ENCODE results near the gene GOLPH3. TPM values are rescaled to one million over a fixed set of nuclear protein-coding genes. Genes with fewer than 3 reads are reported as not detected.

Gene GOLPH3
- total RNA-seq, 1 experiment from 2014 or later, result 98.7 TPM

DNA sequence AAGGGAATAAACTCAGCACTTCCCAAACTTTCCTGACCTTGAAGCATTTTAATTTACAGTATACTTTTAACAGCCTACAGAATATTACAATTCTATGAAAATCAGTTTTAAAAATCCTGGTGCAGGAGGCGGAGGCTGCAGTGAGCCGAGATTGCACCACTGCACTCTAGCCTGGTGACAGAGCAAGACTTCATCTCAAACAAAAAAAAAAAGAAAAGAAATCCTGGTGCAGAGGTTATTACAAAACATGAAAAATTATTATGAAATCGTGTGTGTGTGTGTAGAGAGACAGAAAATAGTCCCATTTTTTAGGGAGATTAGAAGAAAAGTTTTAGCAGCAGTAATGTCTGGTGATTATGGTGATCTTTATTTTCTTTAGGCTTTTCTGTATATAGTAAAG is 26.9 kb downstream of the GOLPH3 start:
- H3K14ac ChIP-seq (ENCODE audit: insufficient read depth, low read length), result no peak overlapping the region
- H3K18ac ChIP-seq (ENCODE audit: insufficient read length, low read depth, low read length), result no peak overlapping the region
- H3K4ac ChIP-seq (ENCODE audit: low read depth, low read length), result no peak overlapping the region
- no peak overlapping the region for H3K56ac ChIP-seq (ENCODE audit: insufficient read length, low read depth, low read length)
- H3K4me2 ChIP-seq (ENCODE audit: insufficient read depth, insufficient read length, low read length), result no peak overlapping the region
- no peak overlapping the region for H2AFZ ChIP-seq (ENCODE audit: low read length)
- no peak for DNase-seq
- no peak overlapping the region for H2BK5ac ChIP-seq (ENCODE audit: insufficient read length, low read length)
- H3K79me2 ChIP-seq (ENCODE audit: insufficient read depth, low read length), result peaks cover 36% of the 10 kb centered on the region; the same call in 1 of the 2 replicates
- Mint-ChIP-seq H3K27me3 (ENCODE audit: low read depth) (no peaks in the 10 kb centered on the region), H3K36me3 (ENCODE audit: insufficient read depth in 1 of 3, low read depth in 3 of 3) (peaks cover 16 to 25% (median 20%) of the 10 kb centered on the region in 3 experiments), H3K27ac (peak overlapping the region in 1 of 3 experiments; percentile 33; a peak in 1 of 7 replicates), H3K4me1 (peaks cover 9 to 13% of the 10 kb centered on the region in 2 experiments; a peak in 3 of 4 replicates), H3K9me3 (peaks cover 0 to 2% of the 10 kb centered on the region in 2 experiments; a peak in 2 of 5 replicates), H3K4me3 (no peak overlapping the region)
- no peaks in the 10 kb centered on the region for H3K9me3 ChIP-seq (ENCODE audit: control insufficient read depth, low read depth, low read length)
- H3T11ph ChIP-seq (ENCODE audit: low read length), result no peak overlapping the region
- no peaks in the 10 kb centered on the region for H4K20me1 ChIP-seq (ENCODE audit: control insufficient read depth, insufficient read depth, insufficient read length)
- no peaks in the 10 kb centered on the region for H3K27me3 ChIP-seq (ENCODE audit: insufficient read depth, low read length)
- H2AK5ac ChIP-seq (ENCODE audit: insufficient read length, low read length), result no peak overlapping the region
- no peak overlapping the region for H4K8ac ChIP-seq (replicated peaks; ENCODE audit: insufficient read length, low read depth, low read length)
- H2BK12ac ChIP-seq (ENCODE audit: insufficient read length, low read depth, low read length), result no peak overlapping the region
- H4K5ac ChIP-seq (ENCODE audit: insufficient read length, low read depth, low read length), result no peak overlapping the region
- no peak overlapping the region for H3K27ac ChIP-seq (ENCODE audit: insufficient read length, low read depth, low read length)
- no peak overlapping the region for H2BK15ac ChIP-seq (ENCODE audit: low read depth, low read length)
- TF ChIP-seq, protein P1, sequence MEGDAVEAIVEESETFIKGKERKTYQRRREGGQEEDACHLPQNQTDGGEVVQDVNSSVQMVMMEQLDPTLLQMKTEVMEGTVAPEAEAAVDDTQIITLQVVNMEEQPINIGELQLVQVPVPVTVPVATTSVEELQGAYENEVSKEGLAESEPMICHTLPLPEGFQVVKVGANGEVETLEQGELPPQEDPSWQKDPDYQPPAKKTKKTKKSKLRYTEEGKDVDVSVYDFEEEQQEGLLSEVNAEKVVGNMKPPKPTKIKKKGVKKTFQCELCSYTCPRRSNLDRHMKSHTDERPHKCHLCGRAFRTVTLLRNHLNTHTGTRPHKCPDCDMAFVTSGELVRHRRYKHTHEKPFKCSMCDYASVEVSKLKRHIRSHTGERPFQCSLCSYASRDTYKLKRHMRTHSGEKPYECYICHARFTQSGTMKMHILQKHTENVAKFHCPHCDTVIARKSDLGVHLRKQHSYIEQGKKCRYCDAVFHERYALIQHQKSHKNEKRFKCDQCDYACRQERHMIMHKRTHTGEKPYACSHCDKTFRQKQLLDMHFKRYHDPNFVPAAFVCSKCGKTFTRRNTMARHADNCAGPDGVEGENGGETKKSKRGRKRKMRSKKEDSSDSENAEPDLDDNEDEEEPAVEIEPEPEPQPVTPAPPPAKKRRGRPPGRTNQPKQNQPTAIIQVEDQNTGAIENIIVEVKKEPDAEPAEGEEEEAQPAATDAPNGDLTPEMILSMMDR (conservative IDR thresholded peaks at IDR 0.05), result no peak
- no peak overlapping the region for H3K9ac ChIP-seq (ENCODE audit: extremely low read depth, insufficient read length, low read length)
- no peak overlapping the region for H2BK20ac ChIP-seq (ENCODE audit: low read depth, low read length, poor library complexity, severe bottlenecking)
- no peak overlapping the region for H2BK120ac ChIP-seq (ENCODE audit: low read depth, low read length, poor library complexity, severe bottlenecking)
- H4K91ac ChIP-seq (ENCODE audit: insufficient read length, low read depth, low read length), result no peak overlapping the region
- H3K23ac ChIP-seq (ENCODE audit: insufficient read length, low read depth, low read length), result no peak overlapping the region
- H3K4me1 ChIP-seq (ENCODE audit: insufficient read depth, low read length), result no peaks in the 10 kb centered on the region
- peaks cover 2% of the 10 kb centered on the region for H3K79me1 ChIP-seq (ENCODE audit: insufficient read depth, low read depth, low read length, poor library complexity, severe bottlenecking)
- H3K23me2 ChIP-seq (ENCODE audit: insufficient read length, low read depth, low read length, poor library complexity, severe bottlenecking), result no peaks in the 10 kb centered on the region
- WGBS (ENCODE audit: extremely low coverage, insufficient read length, low lambda C conversion rate), result no CpG with 5 or more reads among the region's 3 CpGs

Data from H9 (cell line).